GM19239 (cell line): ENCODE results near the gene MS4A18.
"Not testable (repeated sequence)": the region's sequence is repeated elsewhere in the genome, so short reads cannot be mapped to it uniquely, and the experiment has no call there.

Experiments used
- DNase-seq: peaks from one replicate; pipeline ENCODE4 v3.0.0; 2011; ENCODE audit warnings: low spot score; ENCODE audit not compliant: insufficient read length
- FAIRE-seq: peaks from 2 replicates; lab custom pipeline; 2011; peaks lifted over from hg19 to GRCh38; lab: Jason Lieb, UNC

MS4A18 gene

GRCh38 chr11:60724420-60724819 is at the start of gene MS4A18:
MS4A18 (plus strand) TSS chr11:60724720.
- FAIRE-seq (no peak), DNase-seq (no peak)

DNA sequence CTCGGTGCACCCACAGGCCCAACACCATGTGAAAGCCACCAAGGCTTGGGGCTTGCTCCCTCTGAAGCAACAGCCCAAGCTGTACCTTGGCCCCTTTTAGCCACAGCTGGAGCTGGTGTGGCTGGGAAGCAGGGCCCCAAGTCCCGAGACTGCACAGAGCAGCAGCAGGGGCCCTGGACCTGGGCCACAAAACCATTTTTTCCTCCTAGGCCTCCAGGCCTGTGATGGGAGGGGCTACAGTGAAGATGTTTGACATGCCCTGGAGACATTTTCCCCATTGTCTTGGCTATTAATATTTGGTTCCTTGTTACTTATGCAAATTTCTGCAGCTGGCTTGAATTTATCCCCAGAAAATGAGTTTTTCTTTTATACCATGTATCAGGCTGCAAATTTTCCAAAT is 46.3 kb upstream of the MS4A18 start:
- FAIRE-seq, result not testable (repeated sequence)

DNA sequence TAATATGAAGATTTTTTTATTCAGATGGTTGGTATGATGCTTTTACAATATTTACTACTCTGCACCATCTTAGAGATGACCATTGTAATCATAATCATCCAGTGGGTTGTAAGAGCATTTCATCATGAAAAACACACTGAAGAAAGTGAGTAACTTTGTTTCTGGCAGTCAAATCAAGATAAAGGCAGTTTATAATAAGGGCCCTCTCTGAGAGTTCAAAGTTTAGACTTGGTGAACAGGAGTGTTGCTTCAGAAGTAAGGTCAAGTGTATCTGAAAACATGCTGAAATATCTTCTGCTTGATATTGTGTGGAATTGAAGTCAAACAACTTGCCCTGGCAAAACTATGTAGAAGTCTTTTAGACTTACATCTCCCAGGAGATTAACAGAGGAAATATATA is 44.6 kb upstream of the MS4A18 start:
- no peak for FAIRE-seq

More for the DNA sequence above, 46.3 kb upstream of the MS4A18 start:
- DNase-seq, result not testable (repeated sequence)

GRCh38 chr11:60680455-60681119 is 43.9 kb upstream of the MS4A18 start:
- DNase-seq (no peak), FAIRE-seq (no peak)

More for the DNA sequence above, 44.6 kb upstream of the MS4A18 start:
- DNase-seq, result no peak

- not testable (repeated sequence) for FAIRE-seq, DNase-seq
Observed at GRCh38 chr11:60684541-60684848, 40.0 kb upstream of the MS4A18 start.

DNA sequence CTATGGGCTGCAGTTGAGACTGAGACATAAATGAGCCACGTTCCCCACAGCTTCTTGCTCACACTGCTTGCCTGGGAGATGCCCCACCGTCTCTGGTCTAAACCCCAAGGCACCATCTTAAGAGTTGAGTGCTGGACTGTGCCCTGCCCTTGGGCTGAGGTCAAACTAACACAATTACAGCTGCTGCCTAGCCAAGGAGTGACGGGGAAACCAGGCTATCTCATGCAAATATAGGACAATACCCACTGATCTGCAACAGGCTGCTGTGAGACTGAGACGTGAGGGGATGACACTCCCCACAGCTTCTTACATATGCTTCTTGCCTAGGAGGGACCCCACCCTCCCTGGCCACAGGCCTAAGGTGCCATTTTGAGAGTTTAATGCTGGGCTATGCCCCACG is 32.9 kb upstream of the MS4A18 start:
- no peak for DNase-seq
- FAIRE-seq, result no peak

DNA sequence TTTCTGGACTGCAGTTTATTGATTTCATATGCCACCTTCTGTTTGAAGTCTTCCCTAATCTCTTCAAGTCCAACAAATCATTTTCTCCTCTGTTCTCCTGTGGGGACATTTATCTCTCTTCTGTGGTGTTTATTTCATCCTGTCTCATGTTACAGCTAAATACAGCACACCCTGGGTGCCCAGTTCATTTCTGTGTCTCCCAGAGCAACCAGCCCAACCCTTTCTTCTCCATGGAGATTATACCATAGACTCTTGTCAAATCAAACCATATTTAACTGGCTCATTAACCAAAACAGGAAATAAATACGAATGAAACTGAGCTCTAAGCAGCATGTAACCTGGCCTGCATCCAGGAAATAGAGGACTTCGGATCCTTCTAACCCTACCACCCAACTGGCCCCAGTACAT is 25.2 kb upstream of the MS4A18 start, which contains the start of gene MS4A8:
TSS of gene MS4A8 (plus strand) at position 329 of the 408 bp plus-strand sequence. CDS start 1,249 bp downstream, outside the sequence.
- DNase-seq, result no peak
- FAIRE-seq, result no peak

DNA sequence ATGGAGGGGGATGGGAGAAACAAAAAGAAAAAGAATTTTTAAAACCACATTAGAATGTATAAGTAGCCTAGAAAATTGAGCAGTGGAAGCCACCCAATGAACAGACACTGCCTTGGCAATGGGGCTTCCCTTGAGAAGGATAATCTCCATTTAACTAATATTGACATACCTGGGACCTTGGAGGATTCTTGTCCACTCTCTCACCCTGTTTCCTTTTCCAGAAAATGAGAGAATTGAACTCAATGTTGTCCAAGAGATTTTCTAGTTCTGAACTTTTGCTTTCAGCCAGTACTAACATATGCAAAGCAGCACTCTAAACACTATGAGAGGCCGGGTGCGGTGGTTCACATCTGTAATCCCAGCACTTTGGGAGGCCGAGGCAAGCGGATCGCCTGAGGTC is 24.6 kb upstream of the MS4A18 start:
- DNase-seq, result no peak
- FAIRE-seq, result peak; percentile 11

DNA sequence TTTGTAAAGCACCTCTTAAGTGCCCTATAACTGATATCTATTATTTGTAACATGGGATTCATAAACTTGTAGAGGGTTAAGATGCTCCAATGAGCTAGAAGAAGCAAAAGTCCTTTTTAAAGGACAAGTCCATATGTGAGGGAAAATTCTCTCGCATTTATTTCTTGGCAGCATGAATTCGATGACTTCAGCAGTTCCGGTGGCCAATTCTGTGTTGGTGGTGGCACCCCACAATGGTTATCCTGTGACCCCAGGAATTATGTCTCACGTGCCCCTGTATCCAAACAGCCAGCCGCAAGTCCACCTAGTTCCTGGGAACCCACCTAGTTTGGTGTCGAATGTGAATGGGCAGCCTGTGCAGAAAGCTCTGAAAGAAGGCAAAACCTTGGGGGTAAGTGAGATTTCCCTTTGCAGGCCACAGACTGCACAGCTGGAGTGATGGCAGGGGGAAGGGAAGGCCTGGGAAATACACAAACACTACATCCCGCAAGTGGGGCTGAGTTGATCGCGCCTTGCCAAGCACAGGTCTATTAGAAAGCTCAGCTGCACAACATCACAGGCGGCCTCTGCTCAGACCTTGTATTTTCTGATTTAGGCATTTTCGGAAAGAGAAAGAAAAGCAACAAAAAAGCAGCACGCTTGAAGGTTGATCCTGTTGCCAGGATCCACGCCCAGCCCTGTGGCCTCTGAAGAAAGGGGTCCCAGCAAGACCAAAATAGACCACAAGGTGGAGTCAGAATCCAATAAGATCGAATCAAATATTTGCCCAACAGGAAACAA is 23.6 kb upstream of the MS4A18 start:
- DNase-seq (no peak), FAIRE-seq (peak; percentile 71)

DNA sequence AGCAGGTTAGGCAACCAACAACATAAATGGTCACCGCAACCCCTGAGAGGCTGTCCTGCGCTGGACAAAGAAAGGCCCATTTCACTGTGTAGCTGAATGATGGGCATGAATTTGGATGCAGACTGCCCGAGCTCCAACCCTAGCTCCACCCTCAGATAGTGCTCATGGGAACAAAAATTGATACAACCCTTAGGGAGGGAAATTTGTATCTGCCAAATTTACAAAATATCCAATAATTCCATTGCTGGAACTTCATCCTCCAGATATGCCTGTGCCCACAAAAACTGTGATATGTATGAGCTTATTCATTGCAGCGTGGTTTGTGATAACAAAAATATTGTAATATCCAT is 23.1 kb upstream of the MS4A18 start:
- FAIRE-seq (no peak), DNase-seq (no peak)

GRCh38 chr11:60703374-60703773 is 21.1 kb upstream of the MS4A18 start:
- DNase-seq (no peak), FAIRE-seq (no peak)

DNA sequence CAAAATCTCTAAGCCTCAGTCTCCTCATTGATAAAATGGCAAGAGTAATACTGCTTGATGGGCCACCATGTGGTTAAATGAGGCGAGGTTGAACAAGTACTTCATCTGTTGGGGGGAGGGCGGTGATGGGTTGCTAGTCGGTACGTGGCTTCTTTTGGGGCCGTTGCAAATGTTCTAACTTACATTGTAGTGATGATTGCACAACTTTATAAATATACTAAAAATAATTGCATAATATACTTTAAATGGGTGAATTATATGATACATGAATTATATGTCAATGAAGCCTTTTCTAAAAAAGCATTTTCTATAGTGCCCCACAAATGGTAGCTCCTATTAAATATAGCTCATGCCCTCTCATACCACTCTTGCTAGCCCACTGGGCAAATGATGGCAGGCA is 18.6 kb upstream of the MS4A18 start:
- FAIRE-seq (no peak), DNase-seq (no peak)

GRCh38 chr11:60706931-60707330 is 17.6 kb upstream of the MS4A18 start:
- no peak for FAIRE-seq
- DNase-seq, result no peak

DNA sequence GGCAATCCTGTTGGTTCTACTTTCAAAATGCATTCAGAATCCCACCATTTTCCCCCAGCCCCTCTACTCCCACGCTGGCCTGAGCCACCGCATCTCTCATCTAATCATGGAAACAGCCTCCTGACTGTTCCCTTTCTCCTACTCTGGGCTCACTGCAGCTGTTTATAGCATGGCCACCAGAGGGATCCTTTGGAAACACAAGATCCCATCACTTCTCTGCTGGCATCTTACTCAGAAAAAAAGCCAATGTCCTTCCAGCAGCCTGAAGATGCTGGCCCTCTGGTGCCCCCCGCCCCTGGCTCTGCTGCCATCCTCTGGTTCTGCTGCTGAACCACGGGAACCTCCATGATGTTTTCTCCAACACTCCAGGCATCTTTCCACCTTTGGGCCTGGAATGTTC is 14.0 kb upstream of the MS4A18 start:
- DNase-seq (no peak), FAIRE-seq (no peak)

DNA sequence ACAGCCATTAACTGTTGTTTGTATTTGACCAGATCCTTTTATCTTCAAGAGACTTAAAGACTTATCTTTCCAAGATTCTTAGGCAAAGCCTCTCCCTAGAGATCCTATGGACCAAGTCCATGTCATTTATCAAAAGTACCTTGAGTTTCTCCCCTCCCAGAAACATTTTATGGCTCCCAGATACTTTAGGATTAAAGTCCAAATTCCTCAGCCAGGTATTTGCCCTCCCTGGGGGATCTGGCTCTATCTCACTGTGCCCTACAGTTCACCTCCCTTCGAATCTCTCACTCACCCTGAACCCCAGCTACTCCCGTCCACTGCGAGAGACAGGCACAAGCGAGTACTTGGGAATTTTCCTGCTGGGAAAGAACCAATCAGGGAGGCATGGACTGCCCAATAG is 13.2 kb upstream of the MS4A18 start:
- FAIRE-seq, result no peak

GRCh38 chr11:60713423-60713822 is 11.1 kb upstream of the MS4A18 start:
- not testable (repeated sequence) for DNase-seq, FAIRE-seq

More for the DNA sequence above, 13.2 kb upstream of the MS4A18 start:
- no peak for DNase-seq

GRCh38 chr11:60717956-60718355 is 6.6 kb upstream of the MS4A18 start:
- no peak for FAIRE-seq

GRCh38 chr11:60718524-60719316 is 5.8 kb upstream of the MS4A18 start:
- FAIRE-seq (no peak), DNase-seq (no peak)

More at GRCh38 chr11:60717956-60718355, 6.6 kb upstream of the MS4A18 start:
- DNase-seq, result no peak

- FAIRE-seq (no peak), DNase-seq (no peak)
Observed at GRCh38 chr11:60719391-60719790, 5.1 kb upstream of the MS4A18 start.

- FAIRE-seq, result no peak
- DNase-seq, result no peak
Observed at GRCh38 chr11:60720460-60720859, 4.1 kb upstream of the MS4A18 start.

- FAIRE-seq, result no peak
- DNase-seq, result no peak
Observed at GRCh38 chr11:60725592-60725991, 1.1 kb downstream of the MS4A18 start.
